SJSA1 (cell line): ENCODE measurements around the gene SNTA1. TPM values are rescaled to one million over a fixed set of nuclear protein-coding genes. Genes with fewer than 3 reads are reported as not detected.
"Not testable (repeated sequence)": the region's sequence is repeated elsewhere in the genome, so short reads cannot be mapped to it uniquely, and the experiment has no call there.

ENCODE experiments used
- DNase-seq, 2 experiments: peaks; one replicate each; pipeline ENCODE4 v3.0.0-alpha.2; 2015 to 2020; ENCODE audit warnings: low spot score in 2 of 2, low read depth in 1 of 2
- H3K27ac ChIP-seq: fragments of 250-450 bp; sonication (Bioruptor Pico); 2 replicates; pipeline ENCODE4 v1.5.1; 2020; ENCODE audit warnings: mild to moderate bottlenecking, moderate library complexity
- H3K27me3 ChIP-seq: fragments of 250-450 bp; sonication (Bioruptor Pico); replicated peaks from 2 replicates; pipeline ENCODE4 v1.5.1; 2020; ENCODE audit warnings: mild to moderate bottlenecking, moderate library complexity
- H3K36me3 ChIP-seq: fragments of 250-450 bp; sonication (Bioruptor Pico); 2 replicates; pipeline ENCODE4 v1.5.1; 2020; ENCODE audit warnings: mild to moderate bottlenecking
- H3K4me1 ChIP-seq: fragments of 250-450 bp; sonication (Bioruptor Pico); replicated peaks from 2 replicates; pipeline ENCODE4 v1.6.1; 2021; ENCODE audit warnings: mild to moderate bottlenecking
- H3K4me3 ChIP-seq: fragments of 250-450 bp; sonication (Bioruptor Pico); 2 replicates; pipeline ENCODE4 v1.5.1; 2020; ENCODE audit warnings: mild to moderate bottlenecking
- H3K9me3 ChIP-seq: fragments of 250-450 bp; sonication (Bioruptor Pico); replicated peaks from 2 replicates; pipeline ENCODE4 v1.5.1; 2020; ENCODE audit warnings: mild to moderate bottlenecking
- total RNA-seq: library from RNA; depleted of rRNA; stranded (reverse); fragments of >200 nt; shearing (Covaris generic); gene quantifications from 2 replicates; pipeline ENCODE4 v1.2.3, GENCODE V29; 2014

SNTA1 gene
- total RNA-seq, 1 experiment from 2014 or later = 44.4 TPM

GRCh38 chr20:33408716-33409654, 34.6 kb downstream of the SNTA1 start:
- Histone ChIP-seq H3K9me3 (0 out of 2 replicates have a peak, but pooled peaks cover 4% of the 10 kb centered on the region), H3K4me3 (no peak overlapping the region), H3K4me1 (peaks cover 26% of the 10 kb centered on the region), H3K27ac (no peak overlapping the region), H3K36me3 (peaks cover 29% of the 10 kb centered on the region), H3K27me3 (no peaks in the 10 kb centered on the region)
- no peak for DNase-seq

GRCh38 chr20:33408313-33408712, 35.2 kb downstream of the SNTA1 start:
- Histone ChIP-seq H3K27me3 (no peaks in the 10 kb centered on the region), H3K4me3 (no peak overlapping the region), H3K27ac (peak overlapping the region; percentile 75; the same call in 1 of the 2 replicates), H3K36me3 (peaks cover 29% of the 10 kb centered on the region), H3K9me3 (0 out of 2 replicates have a peak, but pooled peaks cover 4% of the 10 kb centered on the region), H3K4me1 (peaks cover 26% of the 10 kb centered on the region)
- no peak for DNase-seq

- H3K27me3 ChIP-seq = no peaks in the 10 kb centered on the region
- peaks cover 29% of the 10 kb centered on the region for H3K36me3 ChIP-seq
- 0 out of 2 replicates have a peak, but pooled peaks cover 4% of the 10 kb centered on the region for H3K9me3 ChIP-seq
- H3K4me3 ChIP-seq = no peak overlapping the region
- peak in 1 of 2 experiments; percentile 54 for DNase-seq
- peaks cover 26% of the 10 kb centered on the region for H3K4me1 ChIP-seq
- H3K27ac ChIP-seq = peak overlapping the region; percentile 75
Observed at GRCh38 chr20:33407796-33408195, 35.8 kb downstream of the SNTA1 start.

- Histone ChIP-seq H3K4me3 (no peak overlapping the region), H3K27me3 (no peaks in the 10 kb centered on the region), H3K4me1 (peaks cover 26% of the 10 kb centered on the region), H3K27ac (peak overlapping the region; percentile 75), H3K9me3 (0 out of 2 replicates have a peak, but pooled peaks cover 4% of the 10 kb centered on the region), H3K36me3 (peaks cover 26% of the 10 kb centered on the region)
- DNase-seq = peak; percentile 59 to 72
Observed at GRCh38 chr20:33407251-33407650, 36.3 kb downstream of the SNTA1 start.

- Histone ChIP-seq H3K27me3 (no peaks in the 10 kb centered on the region), H3K4me1 (peaks cover 37% of the 10 kb centered on the region), H3K4me3 (no peak overlapping the region), H3K9me3 (0 out of 2 replicates have a peak, but pooled peaks cover 4% of the 10 kb centered on the region), H3K27ac (no peak overlapping the region), H3K36me3 (peaks cover 10% of the 10 kb centered on the region; the same call in 1 of the 2 replicates)
- DNase-seq = no peak
Observed at GRCh38 chr20:33404281-33404680, 39.3 kb downstream of the SNTA1 start.

- H3K27ac ChIP-seq = no peak overlapping the region
- H3K27me3 ChIP-seq = no peaks in the 10 kb centered on the region
- DNase-seq = no peak
Observed at GRCh38 chr20:33401921-33402369, 41.6 kb downstream of the SNTA1 start.

GRCh38 chr20:33401184-33401920, 42.2 kb downstream of the SNTA1 start, which contains the start of gene CDK5RAP1:
Gene CDK5RAP1, minus strand, starts transcription at chr20:33401519. Its CDS starts 4,455 bp downstream, at chr20:33397064.
- Histone ChIP-seq H3K36me3 (peaks cover 4% of the 10 kb centered on the region; the same call in 1 of the 2 replicates), H3K27ac (no peak within 1 kb of the TSS; the same call in 1 of the 2 replicates), H3K9me3 (no peaks in the 10 kb centered on the region), H3K27me3 (no peaks in the 10 kb centered on the region), H3K4me1 (peaks cover 12% of the 10 kb centered on the region), H3K4me3 (peak within 1 kb of the TSS; percentile 64)
- peak; percentile 71 to 86 for DNase-seq

More at GRCh38 chr20:33401921-33402369, 41.6 kb downstream of the SNTA1 start:
- H3K9me3 ChIP-seq = no peaks in the 10 kb centered on the region
- peaks cover 14% of the 10 kb centered on the region for H3K4me1 ChIP-seq
- peaks cover 3% of the 10 kb centered on the region; the same call in 1 of the 2 replicates for H3K36me3 ChIP-seq
- peak overlapping the region; percentile 64 for H3K4me3 ChIP-seq

GRCh38 chr20:33400812-33401183, 42.8 kb downstream of the SNTA1 start:
- DNase-seq = no peak
- Histone ChIP-seq H3K27ac (no peak overlapping the region), H3K9me3 (no peaks in the 10 kb centered on the region), H3K4me3 (peak overlapping the region; percentile 64), H3K4me1 (peaks cover 12% of the 10 kb centered on the region), H3K36me3 (peaks cover 9% of the 10 kb centered on the region; the same call in 1 of the 2 replicates), H3K27me3 (no peaks in the 10 kb centered on the region)

GRCh38 chr20:33399924-33400323, 43.6 kb downstream of the SNTA1 start:
- no peak for DNase-seq
- H3K27ac ChIP-seq = no peak overlapping the region
- no peaks in the 10 kb centered on the region for H3K27me3 ChIP-seq
- peaks cover 13% of the 10 kb centered on the region for H3K36me3 ChIP-seq
- peaks cover 12% of the 10 kb centered on the region for H3K4me1 ChIP-seq
- H3K4me3 ChIP-seq = no peak overlapping the region
- H3K9me3 ChIP-seq = no peaks in the 10 kb centered on the region

GRCh38 chr20:33394718-33395117, 48.8 kb downstream of the SNTA1 start:
- Histone ChIP-seq H3K27ac (no peak overlapping the region), H3K4me1 (peaks cover 17% of the 10 kb centered on the region), H3K4me3 (no peak overlapping the region), H3K36me3 (peaks cover 48% of the 10 kb centered on the region), H3K27me3 (no peaks in the 10 kb centered on the region), H3K9me3 (no peaks in the 10 kb centered on the region)
- DNase-seq = no peak

- Histone ChIP-seq H3K36me3 (peaks cover 48% of the 10 kb centered on the region), H3K4me3 (no peak overlapping the region), H3K27me3 (no peaks in the 10 kb centered on the region), H3K4me1 (peaks cover 17% of the 10 kb centered on the region), H3K27ac (no peak overlapping the region), H3K9me3 (no peaks in the 10 kb centered on the region)
- no peak for DNase-seq
Observed at GRCh38 chr20:33393609-33394008, 50.0 kb downstream of the SNTA1 start.

- peak; percentile 71 to 76 for DNase-seq
- H3K4me1 ChIP-seq = peaks cover 17% of the 10 kb centered on the region
- no peaks in the 10 kb centered on the region for H3K27me3 ChIP-seq
- peak overlapping the region; percentile 23; the same call in 1 of the 2 replicates for H3K27ac ChIP-seq
- no peak overlapping the region for H3K4me3 ChIP-seq
- no peaks in the 10 kb centered on the region for H3K9me3 ChIP-seq
- H3K36me3 ChIP-seq = peaks cover 46% of the 10 kb centered on the region
Observed at GRCh38 chr20:33391722-33392415, 51.7 kb downstream of the SNTA1 start.

GRCh38 chr20:33389326-33389725, 54.2 kb downstream of the SNTA1 start:
- not testable (repeated sequence) for H3K27ac ChIP-seq, H3K4me3 ChIP-seq, H3K9me3 ChIP-seq, DNase-seq, H3K27me3 ChIP-seq
- Histone ChIP-seq H3K4me1 (peaks cover 17% of the 10 kb centered on the region), H3K36me3 (peaks cover 55% of the 10 kb centered on the region)
